ENCODE data around the gene TP53I11.

TP53I11 gene

GRCh38 chr11:44978961-44979331, 28.3 kb upstream of the TP53I11 start:
- no peak for DNase-seq (ENCODE audit: low read depth in 2 of 3, low spot score in 2 of 3)

GRCh38 chr11:44978274-44978960, 27.7 kb upstream of the TP53I11 start:
- no peak for DNase-seq (ENCODE audit: low read depth in 2 of 3, low spot score in 2 of 3)

DNA sequence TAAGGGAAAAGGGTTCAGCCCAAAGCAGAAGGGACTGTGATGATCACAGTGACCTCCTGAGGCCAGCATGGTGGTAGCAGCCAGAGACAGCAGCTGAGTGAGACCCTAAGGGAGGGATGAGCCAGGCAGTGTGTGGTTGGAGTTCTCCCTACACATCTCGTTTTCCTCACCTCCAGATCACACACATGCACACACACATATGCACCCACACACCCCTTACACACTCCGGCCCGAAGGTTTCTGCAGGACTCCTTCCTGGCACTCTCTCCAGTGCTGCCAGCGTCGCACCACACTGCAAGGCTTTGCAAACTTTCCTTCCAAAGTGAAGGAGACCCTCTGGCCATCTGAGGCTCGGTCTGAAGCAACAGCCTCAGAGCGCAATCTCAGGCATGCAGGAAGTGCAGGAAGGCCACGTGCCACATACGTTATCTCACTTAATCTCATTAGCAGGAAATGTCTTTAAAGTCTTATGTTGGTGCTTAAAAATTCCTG, 26.9 kb upstream of the TP53I11 start:
- no peak for DNase-seq (ENCODE audit: low read depth in 2 of 3, low spot score in 2 of 3)

DNA sequence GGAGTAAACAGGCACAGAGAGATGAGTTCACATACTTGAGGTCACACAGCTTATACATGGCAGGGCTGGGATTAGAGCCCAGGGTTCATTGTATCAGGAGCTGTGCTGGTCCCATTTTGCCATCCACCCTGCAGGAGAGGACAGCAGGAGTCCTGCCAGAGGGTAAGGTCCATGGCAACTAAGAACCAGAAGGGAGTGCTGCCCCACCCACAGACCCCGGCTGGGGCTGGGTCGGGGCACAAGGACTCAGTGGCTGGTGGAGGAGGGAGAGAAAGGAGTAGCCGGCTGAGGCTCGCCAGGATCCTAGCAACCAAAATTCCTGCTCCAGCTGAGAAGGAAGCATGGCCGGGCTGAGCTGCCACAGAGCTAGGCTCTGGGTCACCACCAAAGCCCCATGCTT, 25.9 kb upstream of the TP53I11 start:
- no peak for DNase-seq (ENCODE audit: low read depth in 2 of 3, low spot score in 2 of 3)

DNA sequence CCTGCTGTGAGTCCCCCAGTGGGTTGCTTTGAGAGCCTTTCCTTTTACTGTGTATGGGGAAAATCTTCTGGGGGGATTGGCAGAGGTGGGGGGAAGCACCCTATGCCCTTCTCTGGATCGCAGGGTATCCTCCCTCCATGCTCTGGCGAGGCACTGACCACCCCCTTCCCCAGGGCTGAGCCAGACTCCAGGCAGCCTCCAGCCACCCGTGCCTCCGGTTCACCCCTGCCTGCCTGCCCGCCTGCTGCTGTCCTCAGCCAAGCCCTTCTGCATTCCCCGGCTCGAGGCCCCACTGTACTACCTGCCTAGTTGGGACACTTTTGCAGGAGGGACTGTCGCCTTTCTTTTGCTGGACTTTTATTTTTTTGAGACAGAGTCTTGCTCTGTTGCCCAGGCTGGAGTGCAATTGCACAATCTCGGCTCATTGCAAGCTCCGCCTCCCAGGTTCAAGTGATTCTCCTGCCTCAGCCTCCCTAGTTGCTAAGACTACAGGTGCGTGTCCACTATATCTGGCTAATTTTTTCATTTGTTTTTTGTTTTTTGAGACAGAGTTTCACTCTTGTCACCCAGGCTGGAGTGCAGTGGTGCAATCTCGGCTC, 23.8 kb upstream of the TP53I11 start:
- no peak for DNase-seq (ENCODE audit: low read depth in 2 of 3, low spot score in 2 of 3)

DNA sequence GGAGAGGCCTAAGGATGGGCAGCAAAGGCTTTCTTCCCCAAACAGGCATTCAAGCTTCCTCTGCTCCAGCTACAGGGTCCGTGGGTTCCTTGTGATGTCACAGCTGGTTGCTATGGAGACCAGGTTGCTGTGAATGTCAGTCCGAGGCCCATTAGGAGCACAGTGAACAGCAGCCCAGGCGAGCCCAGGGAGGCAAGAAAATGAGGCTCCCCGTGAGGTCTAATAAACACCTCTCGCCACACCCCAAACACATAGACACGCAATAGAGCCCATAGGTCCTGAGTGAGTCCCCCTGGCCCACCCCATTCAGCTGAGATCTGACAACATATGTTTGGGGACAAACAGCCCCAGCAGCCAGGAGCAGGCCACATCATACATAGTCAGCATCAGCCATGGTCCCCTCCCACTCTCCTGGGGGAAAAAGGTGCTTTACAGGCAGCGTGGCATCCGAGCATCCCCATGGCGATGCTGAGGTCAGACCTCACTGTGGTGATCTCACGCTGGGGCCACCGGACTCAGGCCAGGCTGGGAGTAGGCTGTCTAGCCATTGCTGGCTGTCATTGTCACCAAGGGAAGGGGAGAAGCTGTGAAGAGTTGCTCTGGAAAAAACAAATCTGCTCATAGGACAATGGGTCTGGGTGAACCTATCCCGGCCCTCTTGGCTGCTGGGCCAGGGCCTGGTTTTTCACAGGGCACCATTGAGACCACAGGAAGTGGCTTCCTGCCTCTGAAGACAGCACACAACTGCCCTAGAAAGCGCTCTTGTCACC, 23.1 kb upstream of the TP53I11 start:
- DNase-seq (ENCODE audit: low read depth in 2 of 3, low spot score in 2 of 3) = no peak

DNA sequence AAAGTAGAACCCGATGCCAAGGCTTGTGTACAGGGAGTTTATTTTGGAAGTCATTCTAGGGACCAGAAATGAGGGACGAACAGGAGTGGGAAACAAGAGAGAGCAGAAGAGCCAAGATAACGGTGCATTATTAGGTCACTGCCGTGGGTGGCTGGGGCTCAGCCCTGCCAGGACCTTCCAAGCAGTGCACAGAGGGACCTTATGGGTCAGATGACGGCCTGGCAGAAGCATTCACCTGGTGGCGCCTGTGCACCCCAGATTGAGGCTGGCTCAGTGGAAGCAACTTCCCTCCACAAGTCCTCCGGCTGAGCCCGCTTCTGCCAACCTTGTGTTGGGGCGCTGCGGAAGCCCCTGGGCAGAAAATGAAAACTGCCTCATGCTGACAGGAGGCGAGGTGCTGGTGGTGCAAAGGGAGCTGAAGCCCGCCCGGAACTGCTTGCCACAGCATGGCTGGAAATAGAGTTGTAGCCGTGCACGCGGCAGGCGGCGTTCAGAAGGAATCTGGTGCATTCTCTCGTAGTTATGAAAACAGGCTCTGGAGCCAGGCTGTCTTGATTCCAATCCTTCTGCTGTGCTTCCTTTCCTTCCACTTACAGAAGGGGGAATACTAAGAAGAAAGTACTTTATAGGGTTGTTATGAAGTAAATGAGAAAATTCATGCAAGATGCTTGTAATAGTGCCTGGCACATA, 22.2 kb upstream of the TP53I11 start:
- DNase-seq (ENCODE audit: low read depth in 2 of 3, low spot score in 2 of 3) = no peak

DNA sequence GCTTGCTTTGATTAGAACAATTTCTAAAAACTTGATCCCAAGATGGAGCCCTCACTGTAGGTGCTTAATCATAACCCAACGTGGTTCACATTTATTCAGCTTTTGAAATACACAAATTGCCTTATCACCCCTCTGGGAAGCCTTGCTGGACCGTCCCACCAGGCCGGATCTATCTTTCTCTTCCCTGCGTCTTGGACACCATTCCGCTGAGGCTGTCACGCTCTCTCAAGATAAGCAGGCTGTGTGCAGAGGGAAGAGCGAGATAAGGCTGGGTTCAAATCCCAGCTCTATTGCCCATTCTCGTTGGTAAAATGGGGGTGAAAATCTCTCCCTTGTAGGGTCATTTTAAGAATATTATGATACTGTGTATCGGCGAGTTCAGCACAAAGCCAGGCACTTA, 20.5 kb upstream of the TP53I11 start:
- no peak for DNase-seq (ENCODE audit: low read depth in 2 of 3, low spot score in 2 of 3)

- DNase-seq (ENCODE audit: low read depth in 2 of 3, low spot score in 2 of 3) = no peak
Measured at GRCh38 chr11:44970293-44970692, 19.6 kb upstream of the TP53I11 start.

DNA sequence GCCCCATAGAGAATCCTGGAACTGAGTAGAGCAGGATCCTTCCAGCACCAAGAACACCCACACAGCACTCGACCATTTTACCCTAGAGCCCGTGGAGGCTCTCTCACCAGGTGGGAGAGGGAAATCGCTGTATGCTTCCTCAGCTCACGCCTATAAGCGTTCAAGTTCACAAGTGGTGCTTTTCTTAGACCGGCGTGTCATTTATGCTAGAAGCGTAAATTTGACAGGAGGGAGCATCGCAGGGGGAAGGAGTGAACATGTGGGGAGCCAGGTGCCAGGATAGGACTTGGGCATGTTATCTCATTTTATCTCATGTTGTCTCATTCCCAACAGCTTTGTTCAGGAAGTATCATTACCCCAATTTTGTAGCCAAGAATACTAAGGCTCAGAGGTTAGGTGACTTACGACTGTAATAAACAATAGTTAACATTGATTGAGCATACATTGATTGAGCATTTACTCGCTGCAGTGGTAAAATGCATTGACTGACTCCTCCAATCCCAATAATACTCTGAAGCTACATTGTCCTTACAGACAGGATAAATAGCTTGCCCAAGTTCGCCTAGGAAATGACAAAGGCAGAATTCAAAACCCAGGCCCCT, 19.1 kb upstream of the TP53I11 start:
- no peak for DNase-seq (ENCODE audit: low read depth in 2 of 3, low spot score in 2 of 3)

DNA sequence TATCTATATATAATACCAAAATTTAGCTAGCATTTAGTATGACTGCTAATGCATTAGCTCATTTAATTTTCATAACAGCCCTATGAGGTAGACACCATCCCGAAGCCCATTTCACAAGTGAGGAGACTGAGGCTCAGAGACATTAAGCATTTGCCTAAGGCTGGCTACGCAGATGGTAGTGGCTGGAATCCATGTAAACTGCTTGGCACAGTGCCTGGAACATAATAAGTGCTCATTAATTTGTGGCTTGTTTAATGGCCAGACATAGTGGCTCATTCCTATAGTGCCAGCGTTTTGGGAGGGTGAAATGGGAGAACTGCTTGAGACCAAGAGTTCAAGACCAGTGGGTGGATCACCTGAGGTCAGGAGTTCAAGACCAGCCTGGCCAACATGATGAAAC, 17.8 kb upstream of the TP53I11 start:
- DNase-seq (ENCODE audit: low read depth in 2 of 3, low spot score in 2 of 3) = no peak

GRCh38 chr11:44967930-44968496, 17.3 kb upstream of the TP53I11 start:
- DNase-seq (ENCODE audit: low read depth in 2 of 3, low spot score in 2 of 3) = no peak

DNA sequence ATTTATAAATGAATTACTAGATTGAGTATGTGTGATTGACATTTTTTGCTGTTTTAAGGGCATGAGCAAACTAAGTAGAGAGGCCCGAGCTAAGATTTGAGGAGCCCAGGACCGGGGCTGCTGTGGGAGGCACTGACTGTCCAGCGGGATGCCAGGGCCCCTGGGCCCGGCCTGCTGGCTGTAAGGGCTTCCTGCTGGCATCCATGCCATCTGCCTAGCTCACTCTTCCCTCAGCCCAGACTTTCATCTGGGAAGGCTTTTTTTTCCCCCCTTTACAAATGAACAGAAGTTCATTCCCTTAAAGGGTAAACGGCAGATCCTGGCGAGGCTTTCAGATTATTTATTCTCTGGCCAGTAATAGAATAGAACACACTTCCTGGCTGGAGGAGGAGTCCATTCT, 16.0 kb upstream of the TP53I11 start:
- DNase-seq (ENCODE audit: low read depth in 2 of 3, low spot score in 2 of 3) = no peak

DNA sequence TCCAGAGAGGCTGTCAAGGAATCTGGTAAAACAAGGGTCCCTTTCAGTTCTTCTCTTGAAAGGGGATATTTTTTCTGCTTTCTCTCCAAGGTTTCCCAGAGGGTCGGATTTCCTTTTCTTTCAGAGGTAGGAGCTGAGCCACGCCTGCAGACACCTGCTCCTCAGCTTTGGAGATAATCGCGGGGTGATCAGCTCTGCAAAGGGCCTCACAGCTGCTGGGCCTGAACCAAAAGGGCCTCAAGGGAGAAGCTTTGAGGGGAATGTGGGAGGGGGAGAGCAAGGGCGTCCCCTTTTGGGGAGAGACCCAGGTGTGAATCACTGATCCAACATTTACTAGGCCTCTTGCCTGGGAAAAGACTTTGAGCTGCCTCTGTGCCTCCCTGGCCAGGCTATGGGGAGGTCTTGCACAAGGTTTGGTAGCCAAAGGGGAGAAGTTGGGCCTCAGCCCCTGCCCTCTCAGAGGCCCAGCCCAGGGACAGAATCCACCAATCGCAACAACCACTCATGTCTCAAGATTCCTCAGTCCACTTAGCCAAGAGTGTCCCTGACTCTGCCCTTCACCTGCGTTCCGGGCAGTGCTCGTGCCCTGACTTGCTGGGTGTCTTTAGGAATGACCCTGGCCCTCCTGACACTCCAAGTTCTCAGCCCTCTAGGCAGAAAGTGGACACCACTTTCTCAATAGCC, 14.0 kb upstream of the TP53I11 start:
- DNase-seq (ENCODE audit: low read depth in 2 of 3, low spot score in 2 of 3) = no peak

DNA sequence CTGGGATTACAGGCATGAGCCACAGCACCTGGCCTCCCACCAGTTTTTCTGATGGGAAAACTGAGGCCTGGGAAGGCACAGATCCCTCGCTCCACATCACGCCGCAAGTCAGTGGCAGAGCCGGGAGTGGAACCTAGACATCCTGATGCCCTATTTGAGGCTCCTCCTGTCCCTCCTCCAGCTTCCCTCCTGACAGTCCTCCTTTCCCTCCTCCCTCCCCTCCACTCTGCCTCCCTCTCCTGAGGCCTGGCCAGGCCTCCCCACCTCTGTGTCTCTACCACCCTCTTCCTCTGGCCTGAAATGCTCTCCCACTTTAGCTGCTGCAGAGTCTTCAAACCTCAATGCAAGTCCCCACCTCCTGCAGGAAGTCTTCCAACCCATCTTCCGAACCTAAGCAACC, 13.3 kb upstream of the TP53I11 start:
- no peak for DNase-seq (ENCODE audit: low read depth in 2 of 3, low spot score in 2 of 3)

- no peak for DNase-seq (ENCODE audit: low read depth in 2 of 3, low spot score in 2 of 3)
Measured at GRCh38 chr11:44963136-44963535, 12.5 kb upstream of the TP53I11 start.

GRCh38 chr11:44962464-44962863, 11.8 kb upstream of the TP53I11 start:
- DNase-seq (ENCODE audit: low read depth in 2 of 3, low spot score in 2 of 3) = no peak

DNA sequence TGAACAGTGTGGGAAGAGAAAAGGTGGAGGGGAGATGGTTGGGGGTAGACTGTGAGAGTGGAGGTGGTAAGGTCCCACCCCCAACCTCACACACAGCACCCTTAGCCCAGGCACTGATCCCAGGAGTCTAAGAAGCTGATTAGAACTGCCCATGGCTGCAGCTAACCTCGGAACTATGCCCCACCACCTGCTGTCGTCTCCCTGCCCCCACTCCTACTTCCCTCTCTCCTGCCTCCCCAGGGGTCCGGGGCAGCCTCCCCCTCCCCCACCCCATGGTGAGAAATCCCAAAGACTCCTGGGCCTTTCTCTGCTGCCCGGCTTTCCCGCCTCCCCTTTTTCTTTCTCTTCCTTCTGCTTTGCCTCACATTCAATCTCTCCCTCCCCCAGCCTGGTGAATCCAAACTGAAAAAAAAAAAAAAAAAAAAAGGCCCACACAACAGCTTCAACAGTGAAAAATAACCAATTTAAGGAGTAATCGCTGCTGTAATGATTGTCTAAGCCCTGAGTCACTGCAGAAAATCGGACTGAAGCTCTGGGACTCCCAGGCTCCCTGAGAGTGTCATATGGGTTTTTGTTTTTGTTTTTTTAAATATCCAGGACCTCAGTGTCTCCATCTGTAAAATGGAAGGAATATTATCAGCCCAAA, 9.6 kb upstream of the TP53I11 start:
- no peak for DNase-seq (ENCODE audit: low read depth in 2 of 3, low spot score in 2 of 3)

DNA sequence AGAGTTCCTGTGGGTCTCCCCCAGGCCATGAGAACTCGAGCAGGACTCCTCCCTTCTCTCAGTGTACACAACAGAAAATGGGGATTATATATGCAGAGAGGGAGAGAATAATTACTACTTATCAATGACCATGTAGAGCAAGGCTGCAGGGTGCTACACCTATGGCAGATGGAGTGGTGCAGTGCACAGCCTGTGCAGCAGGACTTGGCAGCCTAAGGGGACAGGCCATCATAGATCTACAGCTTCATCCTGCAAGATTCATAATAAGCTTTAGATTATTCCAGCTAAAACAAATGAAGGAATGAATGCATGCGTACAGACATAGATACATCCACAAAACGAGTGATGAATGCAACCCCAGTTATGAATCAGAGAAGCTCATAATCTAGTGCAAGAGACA, 8.4 kb upstream of the TP53I11 start:
- no peak for DNase-seq (ENCODE audit: low read depth in 2 of 3, low spot score in 2 of 3)
